Ovary (tissue), 9 donors: ENCODE measurements around the gene CTSH. TPM values are rescaled to one million over a fixed set of nuclear protein-coding genes. Genes with fewer than 3 reads are reported as not detected.

ENCODE experiments used
- polyA plus RNA-seq, 2 donors: library from polyadenylated mRNA; stranded (reverse); fragments of 200-250 nt in 1 of 2; fragments of 350-450 nt in 1 of 2; fragmentation: Illumina TruSeq in 1 of 2; extraction: RNeasy Lipid Tissue Mini Kit (QIAGEN cat#74804) in 1 of 2; gene quantifications; one replicate each; pipeline ENCODE4 v1.2.3, GENCODE V29; 2013 to 2014
- small RNA-seq: library from RNA; depleted of rRNA; stranded (forward); fragments of <200 nt; gene quantifications from one replicate; pipeline ENCODE3, GENCODE V24; 2016
- total RNA-seq, 7 donors: library from RNA; depleted of rRNA in 2 of 7; stranded (reverse); fragments of >200 nt in 2 of 7; fragmentation: NEBNext Ultra II Directional in 3 of 7; extraction: Animal tissue kit (Norgen Biotek cat#: 25700) in 3 of 7; gene quantifications; one replicate each; pipeline versions ENCODE4 v1.1.0 to v1.2.4, GENCODE V29; 2016 to 2023
- donor health status: DM: no; HTN: no; CAD: no; lungs with moderate emphysema.
- donor health status: DM: no; HTN: no; CAD: no.
- donor health status: Bipolar disorder and iron deficiency.
- donor health status: DM: yes; HTN: yes; CAD: no.
- donor health status: DM: no; HTN: no; CAD: no.
- donor health status: DM: yes; HTN: yes; CAD: no.

The CTSH gene
- total and polyA plus RNA-seq, 9 donors: 84.3 to 197 (median 140) TPM

Small RNA genes lying within 50 kb of the gene (small RNA-seq; reads per million reads assigned to genes)
- gene RNU6-415P: not detected

Other genes with a start within 250 kb of the CTSH start
- gene ADAMTS7, start 133.6 kb downstream of the CTSH start, total RNA-seq: 10 to 100 TPM in 3 of 7 donors, 1 to 10 TPM in 4; 3.5 to 16.5 (median 8.8) TPM
- gene ADAMTS7, start 133.6 kb downstream of the CTSH start, polyA plus RNA-seq: 1 to 10 TPM; 2.1 to 7.6 TPM
- gene MORF4L1, start 72.2 kb downstream of the CTSH start, total RNA-seq: 100 to 1,000 TPM; 210 to 393 (median 346) TPM
- gene MORF4L1, start 72.2 kb downstream of the CTSH start, polyA plus RNA-seq: 100 to 1,000 TPM; 303 to 772 TPM
- gene RASGRF1, start 145.7 kb upstream of the CTSH start, total RNA-seq: 1 to 10 TPM in 4 of 7 donors, under 1 TPM in 2, not detected in 1; 0.23 to 9.5 (median 1.2) TPM
- gene RASGRF1, start 145.7 kb upstream of the CTSH start, polyA plus RNA-seq: under 1 TPM; 0.28 to 0.90 TPM